ENCODE data around the gene CBX4. TPM values are rescaled to one million over a fixed set of nuclear protein-coding genes. Genes with fewer than 3 reads are reported as not detected.

The CBX4 gene
- total and polyA plus RNA-seq, 2 donors (not counting 1 experiment from before 2014, with no cell fraction given), result 5.4 to 13.4 TPM

DNA sequence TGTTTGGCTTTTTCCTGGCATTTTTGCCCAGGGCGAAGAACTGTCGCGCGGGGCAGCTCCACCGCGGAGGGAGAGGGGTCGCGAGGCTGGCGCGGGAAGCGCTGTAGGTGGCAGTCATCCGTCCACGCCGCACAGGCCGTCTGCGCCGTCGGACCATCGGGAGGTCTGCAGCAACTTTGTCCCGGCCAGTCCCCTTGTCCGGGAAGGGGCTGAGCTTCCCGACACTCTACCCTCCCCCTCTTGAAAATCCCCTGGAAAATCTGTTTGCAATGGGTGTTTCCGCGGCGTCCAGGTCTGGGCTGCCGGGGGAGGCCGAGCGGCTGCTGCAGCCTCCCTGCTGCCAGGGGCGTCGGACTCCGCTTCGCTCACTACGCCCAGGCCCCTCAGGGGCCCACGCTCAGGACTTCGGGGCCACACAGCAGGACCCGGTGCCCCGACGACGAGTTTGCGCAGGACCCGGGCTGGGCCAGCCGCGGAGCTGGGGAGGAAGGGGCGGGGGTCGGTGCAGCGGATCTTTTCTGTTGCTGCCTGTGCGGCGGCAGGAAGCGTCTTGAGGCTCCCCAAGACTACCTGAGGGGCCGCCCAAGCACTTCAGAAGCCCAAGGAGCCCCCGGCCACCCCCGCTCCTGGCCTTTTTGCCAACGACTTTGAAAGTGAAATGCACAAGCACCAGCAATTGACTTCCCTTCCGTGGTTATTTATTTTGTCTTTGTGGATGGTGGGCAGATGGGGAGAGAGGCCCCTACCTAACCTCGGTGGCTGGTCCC lies 2.3 kb upstream of the CBX4 start:
- H3K9me3 ChIP-seq (ENCODE audit: control insufficient read depth, insufficient read depth, low read depth, low read length), result no peaks in the 10 kb centered on the region
- no peak overlapping the region for H3K9ac ChIP-seq (ENCODE audit: insufficient read depth, low read length)
- no peaks in the 10 kb centered on the region for H3K36me3 ChIP-seq (ENCODE audit: control insufficient read depth, insufficient read depth, low read length)
- peaks cover 10% of the 10 kb centered on the region for H3K79me2 ChIP-seq (ENCODE audit: control insufficient read depth, insufficient read depth, low read length)
- H2AFZ ChIP-seq (ENCODE audit: low read length), result no peak overlapping the region
- H3K4me1 ChIP-seq (ENCODE audit: control insufficient read depth, extremely low read depth, insufficient read depth, low read length), result peaks cover 14% of the 10 kb centered on the region
- H4K20me1 ChIP-seq (ENCODE audit: control insufficient read depth, extremely low read depth, insufficient read depth, low read length), result no peaks in the 10 kb centered on the region
- DNase-seq (ENCODE audit: low read depth in 2 of 2), result no peak
- peaks cover 34% of the 10 kb centered on the region for H3K27me3 ChIP-seq (ENCODE audit: control insufficient read depth, insufficient read depth, low read length)
- peak; percentile 79 for TF ChIP-seq EZH2 (IDR thresholded peaks at IDR 0.05; ENCODE audit: low read length, missing control alignments)
- no peak for TF ChIP-seq CTCF (conservative IDR thresholded peaks at IDR 0.05 in 1 of 2, IDR thresholded peaks at IDR 0.05 in 1 of 2; ENCODE audit: low read depth in 1 of 2, low read length in 2 of 2)
- no peak overlapping the region for H3K4me3 ChIP-seq (replicated peaks in 1 of 4; ENCODE audit: control extremely low read depth in 1 of 4, insufficient read depth in 1 of 4, low read depth in 3 of 4, low read length in 4 of 4)
- no peak overlapping the region for H3K4me2 ChIP-seq (ENCODE audit: extremely low read depth, insufficient read depth, low read length)
- no peak overlapping the region for H3K27ac ChIP-seq (ENCODE audit: insufficient read depth, low read length)

DNA sequence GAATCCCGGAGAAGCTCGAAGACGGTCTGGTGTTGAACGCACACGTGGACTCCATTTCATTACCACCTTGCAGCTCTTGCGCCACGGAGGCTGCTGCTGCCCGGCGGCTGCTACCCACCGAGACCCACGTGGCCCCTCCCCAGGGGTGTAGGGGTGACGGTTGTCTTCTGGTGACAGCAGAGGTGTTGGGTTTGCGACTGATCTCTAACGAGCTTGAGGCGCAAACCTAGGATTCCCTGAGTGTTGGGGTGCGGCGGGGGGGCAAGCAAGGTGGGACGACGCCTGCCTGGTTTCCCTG lies 1.7 kb upstream of the CBX4 start:
- H3K36me3 ChIP-seq (ENCODE audit: control insufficient read depth, insufficient read depth, low read length), result peaks cover 1% of the 10 kb centered on the region
- no peaks in the 10 kb centered on the region for H4K20me1 ChIP-seq (ENCODE audit: control insufficient read depth, extremely low read depth, insufficient read depth, low read length)
- no peak for DNase-seq (ENCODE audit: low read depth in 2 of 2)
- H3K27ac ChIP-seq (ENCODE audit: insufficient read depth, low read length), result no peak overlapping the region
- TF ChIP-seq EZH2 (IDR thresholded peaks at IDR 0.05; ENCODE audit: low read length, missing control alignments) (peak; percentile 59), CTCF (conservative IDR thresholded peaks at IDR 0.05 in 1 of 2, IDR thresholded peaks at IDR 0.05 in 1 of 2; ENCODE audit: low read depth in 1 of 2, low read length in 2 of 2) (no peak)
- no peak overlapping the region for H3K4me2 ChIP-seq (ENCODE audit: extremely low read depth, insufficient read depth, low read length)
- peaks cover 13% of the 10 kb centered on the region for H3K79me2 ChIP-seq (ENCODE audit: control insufficient read depth, insufficient read depth, low read length)
- H3K9ac ChIP-seq (ENCODE audit: insufficient read depth, low read length), result no peak overlapping the region
- no peak overlapping the region for H3K4me3 ChIP-seq (replicated peaks in 1 of 4; ENCODE audit: control extremely low read depth in 1 of 4, insufficient read depth in 1 of 4, low read depth in 3 of 4, low read length in 4 of 4)
- H3K9me3 ChIP-seq (ENCODE audit: control insufficient read depth, insufficient read depth, low read depth, low read length), result no peaks in the 10 kb centered on the region
- no peak overlapping the region for H2AFZ ChIP-seq (ENCODE audit: low read length)
- peaks cover 34% of the 10 kb centered on the region for H3K27me3 ChIP-seq (ENCODE audit: control insufficient read depth, insufficient read depth, low read length)
- H3K4me1 ChIP-seq (ENCODE audit: control insufficient read depth, extremely low read depth, insufficient read depth, low read length), result peaks cover 17% of the 10 kb centered on the region

GRCh38 chr17:79840269-79840988 lies 1.2 kb upstream of the CBX4 start:
- Histone ChIP-seq H3K27me3 (ENCODE audit: control insufficient read depth, insufficient read depth, low read length) (peaks cover 34% of the 10 kb centered on the region), H4K20me1 (ENCODE audit: control insufficient read depth, extremely low read depth, insufficient read depth, low read length) (no peaks in the 10 kb centered on the region), H3K4me1 (ENCODE audit: control insufficient read depth, extremely low read depth, insufficient read depth, low read length) (peaks cover 17% of the 10 kb centered on the region), H3K79me2 (ENCODE audit: control insufficient read depth, insufficient read depth, low read length) (peaks cover 13% of the 10 kb centered on the region), H3K4me3 (replicated peaks in 1 of 4; ENCODE audit: control extremely low read depth in 1 of 4, insufficient read depth in 1 of 4, low read depth in 3 of 4, low read length in 4 of 4) (peak overlapping the region in 1 of 4 experiments; percentile 51), H3K36me3 (ENCODE audit: control insufficient read depth, insufficient read depth, low read length) (peaks cover 3% of the 10 kb centered on the region), H3K9me3 (ENCODE audit: control insufficient read depth, insufficient read depth, low read depth, low read length) (no peaks in the 10 kb centered on the region), H3K9ac (ENCODE audit: insufficient read depth, low read length) (no peak overlapping the region), H3K4me2 (ENCODE audit: extremely low read depth, insufficient read depth, low read length) (peak overlapping the region; percentile 44), H2AFZ (ENCODE audit: low read length) (no peak overlapping the region), H3K27ac (ENCODE audit: insufficient read depth, low read length) (no peak overlapping the region)
- TF ChIP-seq EZH2 (IDR thresholded peaks at IDR 0.05; ENCODE audit: low read length, missing control alignments), result peak; percentile 43
- TF ChIP-seq CTCF (conservative IDR thresholded peaks at IDR 0.05 in 1 of 2, IDR thresholded peaks at IDR 0.05 in 1 of 2; ENCODE audit: low read depth in 1 of 2, low read length in 2 of 2), result no peak
- DNase-seq (ENCODE audit: low read depth in 2 of 2), result peak in 1 of 2 donors; percentile 66

All from fibroblast of lung (primary cell).